A549 (cell line): ENCODE measurements around the gene UBXN7. TPM values are rescaled to one million over a fixed set of nuclear protein-coding genes. Genes with fewer than 3 reads are reported as not detected.

Experiments used
- ATAC-seq, 2 experiments: fragments of 200-7000 bp in 1 of 2; fragments of >200 bp in 1 of 2; cut with Nextera tagmentation in 1 of 2; cut with Tn5 transposase in 1 of 2; 3 replicates each; pipeline versions ENCODE4 v1.8.0 to v1.9.1; 2018 to 2020; ENCODE audit warnings: mild to moderate bottlenecking in 1 of 2, moderate library complexity in 1 of 2
- CTCF ChIA-PET: fragments of 300-600 bp; sonication (Branson Sonifier 250); formaldehyde crosslinking; extraction: SDS; loops from one replicate; lab custom pipeline; 2021; ENCODE audit warnings: antibody characterized with exemption, inconsistent platforms; lab: Yijun Ruan, JAX
- POLR2A ChIA-PET: fragments of 350-600 bp; formaldehyde crosslinking; extraction: SDS; loops from one replicate; lab custom pipeline; 2021; ENCODE audit warnings: antibody characterized with exemption, inconsistent platforms; lab: Yijun Ruan, JAX
- DNase-seq, 2 experiments: peaks; one replicate each; pipeline versions ENCODE4 v3.0.0 to v3.0.0-alpha.2; 2011 to 2016; ENCODE audit warnings: low read depth in 1 of 2, low spot score in 1 of 2
- FAIRE-seq: peaks from 2 replicates; lab custom pipeline; 2011; peaks lifted over from hg19 to GRCh38; lab: Jason Lieb, UNC
- H3K27ac ChIP-seq, 2 experiments: fragments of >200 bp; sonication (Bioruptor Twin); formaldehyde crosslinking; 3 replicates each; pipeline ENCODE4 v1.5.1; 2016 to 2017
- H3K4me1 ChIP-seq: fragments of >200 bp; sonication (Bioruptor Twin); formaldehyde crosslinking; 3 replicates; pipeline ENCODE4 v1.6.1; 2016
- H3K4me2 ChIP-seq: fragments of >200 bp; sonication (Bioruptor Twin); formaldehyde crosslinking; 3 replicates; pipeline ENCODE4 v1.6.1; 2016
- H3K4me3 ChIP-seq: fragments of >200 bp; sonication (Bioruptor Twin); formaldehyde crosslinking; 3 replicates; pipeline ENCODE4 v1.5.1; 2016
- H3K9me3 ChIP-seq: fragments of >200 bp; sonication (Bioruptor Twin); formaldehyde crosslinking; 3 replicates; pipeline ENCODE4 v1.6.1; 2016
- ATOH8 ChIP-seq: fragments of 250-450 bp; sonication (Bioruptor Pico); IDR thresholded peaks from 2 replicates; pipeline ENCODE4 v1.5.0; 2020; ENCODE audit warnings: low read depth, mild to moderate bottlenecking, moderate library complexity
- BCL3 ChIP-seq: fragments of >200 bp; sonication (Bioruptor Twin); formaldehyde crosslinking; IDR thresholded peaks from 3 replicates; pipeline ENCODE4 v1.6.1; 2016
- CBX2 ChIP-seq: fragments of 200-600 bp; sonication (generic); IDR thresholded peaks from 2 replicates; pipeline ENCODE4 v1.6.1; 2016; ENCODE audit warnings: low read depth, mild to moderate bottlenecking, borderline replicate concordance
- CEBPB ChIP-seq, 2 experiments: fragments of >200 bp in 1 of 2; sonication (Bioruptor Twin) in 1 of 2; formaldehyde crosslinking in 1 of 2; IDR thresholded peaks; 2 replicates each; pipeline ENCODE4 v1.6.1; 2012 to 2016
- CTCF ChIP-seq: fragments of >200 bp; sonication (Bioruptor Twin); formaldehyde crosslinking; IDR thresholded peaks from 3 replicates; pipeline ENCODE4 v1.5.1; 2016
- E2F6 ChIP-seq: IDR thresholded peaks from 2 replicates; pipeline ENCODE4 v1.6.1; 2012; ENCODE audit warnings: low read depth, borderline replicate concordance
- EHF ChIP-seq: fragments of 250-450 bp; sonication (Bioruptor Pico); IDR thresholded peaks from 2 replicates; pipeline ENCODE4 v1.5.0; 2020; ENCODE audit warnings: mild to moderate bottlenecking
- EP300 ChIP-seq, 2 experiments: fragments of >200 bp; sonication (Bioruptor Twin); formaldehyde crosslinking; IDR thresholded peaks; 2 replicates in 1 of 2; 3 replicates in 1 of 2; pipeline ENCODE4 v1.6.1; 2016 to 2017
- ESRRA ChIP-seq: fragments of 150-350 bp; IDR thresholded peaks from 2 replicates; pipeline ENCODE4 v1.6.1; 2014; ENCODE audit warnings: mild to moderate bottlenecking, low read length, borderline replicate concordance
- FOSB ChIP-seq: fragments of 250-450 bp; sonication (Bioruptor Pico); IDR thresholded peaks from 2 replicates; pipeline ENCODE4 v1.5.0; 2020; ENCODE audit warnings: mild to moderate bottlenecking, moderate library complexity
- FOSL2 ChIP-seq, 2 experiments: fragments of 450-650 bp in 1 of 2; fragments of >200 bp in 1 of 2; sonication (Bioruptor Twin) in 1 of 2; formaldehyde crosslinking; IDR thresholded peaks; 2 replicates each; pipeline versions ENCODE4 v1.5.0 to v1.6.1; 2016 to 2020; ENCODE audit warnings: mild to moderate bottlenecking in 1 of 2, moderate library complexity in 1 of 2
- FOXS1 ChIP-seq: fragments of 250-450 bp; sonication (Bioruptor Pico); IDR thresholded peaks from 2 replicates; pipeline ENCODE4 v1.5.0; 2020; ENCODE audit warnings: mild to moderate bottlenecking, moderate library complexity
- HEYL ChIP-seq: fragments of 250-450 bp; sonication (Bioruptor Pico); IDR thresholded peaks from 2 replicates; pipeline ENCODE4 v1.8.0; 2021; ENCODE audit warnings: mild to moderate bottlenecking, moderate library complexity
- HOXB13 ChIP-seq: fragments of 250-450 bp; sonication (Bioruptor Pico); IDR thresholded peaks from 2 replicates; pipeline ENCODE4 v1.5.0; 2020; ENCODE audit warnings: low read depth, mild to moderate bottlenecking, moderate library complexity
- JUN ChIP-seq, 2 experiments: fragments of >200 bp; sonication (Bioruptor Twin); formaldehyde crosslinking; IDR thresholded peaks; 2 replicates in 1 of 2; 3 replicates in 1 of 2; pipeline ENCODE4 v1.6.1; 2016 to 2017
- KDM1A ChIP-seq: fragments of 200-600 bp; sonication (generic); IDR thresholded peaks from 2 replicates; pipeline ENCODE4 v1.6.1; 2016; ENCODE audit warnings: low read depth, mild to moderate bottlenecking
- KDM5A ChIP-seq: fragments of 200-600 bp; sonication (generic); IDR thresholded peaks from 2 replicates; pipeline ENCODE4 v1.6.1; 2016; ENCODE audit warnings: antibody characterized with exemption, mild to moderate bottlenecking
- MAX ChIP-seq: IDR thresholded peaks from 2 replicates; pipeline ENCODE4 v1.6.1; 2012
- MYC ChIP-seq: IDR thresholded peaks from 2 replicates; pipeline ENCODE4 v1.6.1; 2012; ENCODE audit warnings: mild to moderate bottlenecking, inconsistent platforms, low read length, improper control_type of control experiment, borderline replicate concordance
- NFE2L2 ChIP-seq: fragments of 150-350 bp; conservative IDR thresholded peaks from 2 replicates; pipeline ENCODE4 v1.6.1; 2014; ENCODE audit warnings: low read length
- NR3C1 ChIP-seq: fragments of >200 bp; sonication (Bioruptor Twin); formaldehyde crosslinking; IDR thresholded peaks from 3 replicates; pipeline ENCODE4 v1.6.1; 2017
- PHF8 ChIP-seq: fragments of 200-600 bp; sonication (generic); IDR thresholded peaks from 2 replicates; pipeline ENCODE4 v1.6.1; 2016; ENCODE audit warnings: low read depth, mild to moderate bottlenecking, antibody characterized with exemption, moderate library complexity, borderline replicate concordance
- POLR2A ChIP-seq: IDR thresholded peaks from 2 replicates; pipeline ENCODE4 v1.6.1; 2012; ENCODE audit warnings: mild to moderate bottlenecking, low read length
- POLR2AphosphoS2 ChIP-seq: conservative IDR thresholded peaks from 2 replicates; pipeline ENCODE4 v1.6.1; 2012; ENCODE audit warnings: low read length, improper control_type of control experiment, inconsistent platforms
- RAD21 ChIP-seq, 2 experiments: fragments of >200 bp in 1 of 2; sonication (Bioruptor Twin) in 1 of 2; formaldehyde crosslinking in 1 of 2; IDR thresholded peaks in 1 of 2; conservative IDR thresholded peaks in 1 of 2; 2 replicates in 1 of 2; 3 replicates in 1 of 2; pipeline ENCODE4 v1.6.1; 2012 to 2018; ENCODE audit warnings: inconsistent platforms in 1 of 2
- RNF2 ChIP-seq: fragments of 200-600 bp; sonication (generic); IDR thresholded peaks from 2 replicates; pipeline ENCODE4 v1.6.1; 2016; ENCODE audit warnings: low read depth, mild to moderate bottlenecking, antibody characterized with exemption, moderate library complexity, borderline replicate concordance
- SMC3 ChIP-seq: fragments of >200 bp; sonication (Bioruptor Twin); formaldehyde crosslinking; IDR thresholded peaks from 3 replicates; pipeline ENCODE4 v1.6.1; 2018; ENCODE audit warnings: inconsistent platforms
- TFCP2L1 ChIP-seq: fragments of 250-450 bp; sonication (Bioruptor Pico); IDR thresholded peaks from 2 replicates; pipeline ENCODE4 v1.5.0; 2021; ENCODE audit warnings: mild to moderate bottlenecking
- ZFP36 ChIP-seq: fragments of 450-650 bp; IDR thresholded peaks from 2 replicates; pipeline ENCODE4 v1.6.1; 2014; ENCODE audit warnings: borderline replicate concordance; ENCODE audit not compliant: partially characterized antibody
- ZNF302 ChIP-seq: fragments of 250-450 bp; sonication (Bioruptor Pico); IDR thresholded peaks from 2 replicates; pipeline ENCODE4 v1.9.0; 2021; ENCODE audit warnings: inconsistent platforms, mild to moderate bottlenecking, moderate library complexity
- ZSCAN20 ChIP-seq: fragments of 250-450 bp; sonication (Bioruptor Pico); IDR thresholded peaks from 2 replicates; pipeline ENCODE4 v1.8.0; 2022; ENCODE audit warnings: mild to moderate bottlenecking, moderate library complexity
- WGBS: methylation state at CpG from one replicate; pipeline ENCODE4 v1.1.6; 2017; ENCODE audit errors: missing lambda C conversion rate; 5-methylcytosine and 5-hydroxymethylcytosine counted together
- polyA plus RNA-seq, 4 experiments: library from polyadenylated mRNA; depleted of rRNA in 3 of 4; stranded (reverse); fragments of >200 nt; fragmentation: RNase III in 1 of 4; extraction: RNeasy Plus Mini Kit Qiagen cat#74134 plus additional on column Dnase treatment in 1 of 4; gene quantifications; 2 replicates in 3 of 4; 3 replicates in 1 of 4; pipeline ENCODE4 v1.2.3, GENCODE V29; 2011 to 2017

Gene UBXN7
- polyA plus RNA-seq, 2 of the 4 experiments (the other 2 are of a cell fraction) = 7.9 to 14.5 TPM

- WGBS = 92% methylated on average over 3 of the region's 3 CpGs
- CTCF ChIA-PET = no interaction called here
- POLR2A ChIA-PET = no interaction called here
- Histone ChIP-seq H3K9me3 (no peaks in the 10 kb centered on the region), H3K4me1 (peaks cover 5% of the 10 kb centered on the region; the same call in 1 of the 3 replicates), H3K27ac (peak overlapping the region; percentile 33 to 70; a peak in 4 of 6 replicates), H3K4me2 (no peak overlapping the region), H3K4me3 (no peak overlapping the region)
- no peak for DNase-seq
- TF ChIP-seq SMC3 (no peak), MYC (no peak), NR3C1 (no peak), ZNF302 (CRISPR knock-in tag) (no peak), EHF (CRISPR knock-in tag) (no peak), FOSB (CRISPR knock-in tag) (no peak), ESRRA (no peak), RNF2 (no peak), ZSCAN20 (CRISPR knock-in tag) (no peak), CBX2 (no peak), KDM1A (no peak), TFCP2L1 (CRISPR knock-in tag) (no peak), HEYL (no peak), JUN (IDR thresholded peaks at IDR 0.05) (no peak), EP300 (IDR thresholded peaks at IDR 0.05) (no peak), FOSL2 (IDR thresholded peaks at IDR 0.05) (no peak), FOSL2 (CRISPR knock-in tag; IDR thresholded peaks at IDR 0.05) (no peak), ATOH8 (CRISPR knock-in tag) (no peak), CEBPB (IDR thresholded peaks at IDR 0.05) (no peak), PHF8 (no peak), POLR2A (no peak)
- no peak for ATAC-seq
- FAIRE-seq = no peak
Observed at GRCh38 chr3:196320137-196320536, 112.1 kb downstream of the UBXN7 start.

GRCh38 chr3:196317687-196318467 lies 114.3 kb downstream of the UBXN7 start, which contains the start of gene DYNLT2B:
DYNLT2B (minus strand) TSS chr3:196318240; CDS start chr3:196318152, 88 bp downstream.
- POLR2A ChIA-PET = interaction anchor here (0.6 to 1.2 kb wide), 8 partner anchors 8 to 186 kb away, joined by 3 to 12 read pairs (median 3); partner anchors contain the start of genes PCYT1A, RNF168, TM4SF19 and UBXN7
- WGBS = 0% methylated on average over 2 of the region's 92 CpGs
- TF ChIP-seq ZFP36 = no peak
- TF ChIP-seq TFCP2L1 (CRISPR knock-in tag) = no peak
- no peak for TF ChIP-seq KDM5A
- no peak for TF ChIP-seq ZNF302 (CRISPR knock-in tag)
- TF ChIP-seq EHF (CRISPR knock-in tag) = no peak
- peak; percentile 36; the same call in 1 of the 3 replicates for TF ChIP-seq BCL3
- peak; percentile 87 for TF ChIP-seq E2F6
- TF ChIP-seq POLR2A = peak; percentile 68
- 0 out of 5 replicates have a peak, but pooled peaks of 1 of the 2 experiments have one; percentile 1 for TF ChIP-seq RAD21 (conservative IDR thresholded peaks at IDR 0.05 in 1 of 2, IDR thresholded peaks at IDR 0.05 in 1 of 2)
- no peak for TF ChIP-seq CBX2
- TF ChIP-seq ATOH8 (CRISPR knock-in tag) = no peak
- TF ChIP-seq FOXS1 (CRISPR knock-in tag) = no peak
- TF ChIP-seq POLR2AphosphoS2 = no peak; the same call in 1 of the 2 replicates
- peak in 1 of 2 experiments; percentile 78; a peak in 4 of 5 replicates for TF ChIP-seq JUN (IDR thresholded peaks at IDR 0.05)
- no peak for TF ChIP-seq NFE2L2
- TF ChIP-seq HOXB13 (CRISPR knock-in tag) = no peak
- no peak for TF ChIP-seq CTCF
- no peak for TF ChIP-seq EP300 (IDR thresholded peaks at IDR 0.05)
- TF ChIP-seq MAX = peak; percentile 60

More at GRCh38 chr3:196317687-196318467, 114.3 kb downstream of the UBXN7 start, which contains the start of gene DYNLT2B:
- Histone ChIP-seq H3K9me3 (no peaks in the 10 kb centered on the region), H3K4me3 (peak within 1 kb of the TSS; percentile 54), H3K27ac (peak within 1 kb of the TSS; percentile 79 to 96), H3K4me2 (peak within 1 kb of the TSS; percentile 77), H3K4me1 (peaks cover 5% of the 10 kb centered on the region; the same call in 1 of the 3 replicates)
- DNase-seq = peak; percentile 83 to 88
- FAIRE-seq = no peak
- CTCF ChIA-PET = interaction anchor here (0.6 to 0.9 kb wide), 2 partner anchors 9 to 563 kb away, joined by 3 read pairs; no protein-coding TSS in a partner anchor
- ATAC-seq = peak; percentile 93 to 94
